Measurements from ENCODE around the gene NEU3.

GRCh38 chr11:75023446-75024067, 34.8 kb downstream of the NEU3 start:
- no peak for TF ChIP-seq POLR2AphosphoS5 (IDR thresholded peaks at IDR 0.05; ENCODE audit: borderline replicate concordance, low read depth, low read length)
- TF ChIP-seq EZH2 (IDR thresholded peaks at IDR 0.05): no peak
- TF ChIP-seq FOXP2 (optimal IDR thresholded peaks at IDR 0.05; ENCODE audit: control extremely low read depth, extremely low read length, insufficient read depth): no peak
